ENCODE data around the gene WNT9A. TPM values are rescaled to one million over a fixed set of nuclear protein-coding genes. Genes with fewer than 3 reads are reported as not detected.

Gene WNT9A
- total RNA-seq, 1 donor, result 0.36 TPM

- H3K9me3 ChIP-seq (ENCODE audit: low read depth, low read length), result no peaks in the 10 kb centered on the region
- no peak for DNase-seq (ENCODE audit: insufficient read length, low spot score, missing footprints)
- no peak overlapping the region for H3K27ac ChIP-seq (ENCODE audit: low read depth, low read length)
- no peaks in the 10 kb centered on the region for H3K79me2 ChIP-seq (ENCODE audit: insufficient read depth, low read length)
- no peaks in the 10 kb centered on the region for H3K4me1 ChIP-seq (ENCODE audit: insufficient read depth, low read length)
- H3K36me3 ChIP-seq (ENCODE audit: insufficient read depth, low read length), result no peaks in the 10 kb centered on the region
- peak; percentile 22 for TF ChIP-seq CTCF (IDR thresholded peaks at IDR 0.05; ENCODE audit: extremely low read depth, low read depth, low read length)
- no peak overlapping the region for H3K4me3 ChIP-seq (ENCODE audit: insufficient read depth, low read length)
- no peaks in the 10 kb centered on the region for H4K20me1 ChIP-seq (ENCODE audit: insufficient read depth, low read length)
- no peaks in the 10 kb centered on the region for H3K27me3 ChIP-seq (ENCODE audit: insufficient read depth, low read length)
- no peak overlapping the region for H2AFZ ChIP-seq (ENCODE audit: low read length)
- H3K4me2 ChIP-seq (ENCODE audit: insufficient read depth, low read length), result no peak overlapping the region
Measured at GRCh38 chr1:227901906-227902640, 45.7 kb downstream of the WNT9A start.

GRCh38 chr1:227901239-227901905 lies 46.4 kb downstream of the WNT9A start:
- no peak overlapping the region for H3K27ac ChIP-seq (ENCODE audit: low read depth, low read length)
- H3K4me3 ChIP-seq (ENCODE audit: insufficient read depth, low read length), result no peak overlapping the region
- no peaks in the 10 kb centered on the region for H3K9me3 ChIP-seq (ENCODE audit: low read depth, low read length)
- no peaks in the 10 kb centered on the region for H3K27me3 ChIP-seq (ENCODE audit: insufficient read depth, low read length)
- H4K20me1 ChIP-seq (ENCODE audit: insufficient read depth, low read length), result no peaks in the 10 kb centered on the region
- no peaks in the 10 kb centered on the region for H3K36me3 ChIP-seq (ENCODE audit: insufficient read depth, low read length)
- no peak overlapping the region for H3K4me2 ChIP-seq (ENCODE audit: insufficient read depth, low read length)
- DNase-seq (ENCODE audit: insufficient read length, low spot score, missing footprints), result no peak
- H3K4me1 ChIP-seq (ENCODE audit: insufficient read depth, low read length), result no peaks in the 10 kb centered on the region
- no peaks in the 10 kb centered on the region for H3K79me2 ChIP-seq (ENCODE audit: insufficient read depth, low read length)
- H2AFZ ChIP-seq (ENCODE audit: low read length), result no peak overlapping the region
- no peak for TF ChIP-seq CTCF (IDR thresholded peaks at IDR 0.05; ENCODE audit: extremely low read depth, low read depth, low read length)

- Histone ChIP-seq H3K27me3 (ENCODE audit: insufficient read depth, low read length) (no peaks in the 10 kb centered on the region), H2AFZ (ENCODE audit: low read length) (no peak overlapping the region), H3K4me3 (ENCODE audit: insufficient read depth, low read length) (no peak overlapping the region), H3K4me1 (ENCODE audit: insufficient read depth, low read length) (no peaks in the 10 kb centered on the region), H3K27ac (ENCODE audit: low read depth, low read length) (no peak overlapping the region), H3K9me3 (ENCODE audit: low read depth, low read length) (no peaks in the 10 kb centered on the region), H3K4me2 (ENCODE audit: insufficient read depth, low read length) (no peak overlapping the region), H3K36me3 (ENCODE audit: insufficient read depth, low read length) (no peaks in the 10 kb centered on the region), H4K20me1 (ENCODE audit: insufficient read depth, low read length) (no peaks in the 10 kb centered on the region), H3K79me2 (ENCODE audit: insufficient read depth, low read length) (no peaks in the 10 kb centered on the region)
- DNase-seq (ENCODE audit: insufficient read length, low spot score, missing footprints), result no peak
- TF ChIP-seq CTCF (IDR thresholded peaks at IDR 0.05; ENCODE audit: extremely low read depth, low read depth, low read length), result no peak
Measured at GRCh38 chr1:227900571-227901051, 47.1 kb downstream of the WNT9A start.

- H4K20me1 ChIP-seq (ENCODE audit: insufficient read depth, low read length), result no peaks in the 10 kb centered on the region
- H3K4me2 ChIP-seq (ENCODE audit: insufficient read depth, low read length), result no peak overlapping the region
- H3K9me3 ChIP-seq (ENCODE audit: low read depth, low read length), result no peaks in the 10 kb centered on the region
- TF ChIP-seq CTCF (IDR thresholded peaks at IDR 0.05; ENCODE audit: extremely low read depth, low read depth, low read length), result no peak
- no peak for DNase-seq (ENCODE audit: insufficient read length, low spot score, missing footprints)
- no peaks in the 10 kb centered on the region for H3K4me1 ChIP-seq (ENCODE audit: insufficient read depth, low read length)
- H3K36me3 ChIP-seq (ENCODE audit: insufficient read depth, low read length), result no peaks in the 10 kb centered on the region
- no peaks in the 10 kb centered on the region for H3K79me2 ChIP-seq (ENCODE audit: insufficient read depth, low read length)
- no peak overlapping the region for H3K27ac ChIP-seq (ENCODE audit: low read depth, low read length)
- H3K4me3 ChIP-seq (ENCODE audit: insufficient read depth, low read length), result no peak overlapping the region
- H3K27me3 ChIP-seq (ENCODE audit: insufficient read depth, low read length), result no peaks in the 10 kb centered on the region
- no peak overlapping the region for H2AFZ ChIP-seq (ENCODE audit: low read length)
Measured at GRCh38 chr1:227899820-227900449, 47.8 kb downstream of the WNT9A start.
